Neural cell (in vitro differentiated cells): ENCODE results near the gene EFCAB12. TPM values are rescaled to one million over a fixed set of nuclear protein-coding genes. Genes with fewer than 3 reads are reported as not detected.

Experiments
- H2AFZ ChIP-seq: fragments of 200-600, 300-800 bp; sonication (generic), shearing (Covaris generic); 2 replicates; pipeline ENCODE4 v1.6.0; 2014; ENCODE audit warnings: low read depth, mild to moderate bottlenecking, antibody characterized with exemption, low read length, moderate library complexity
- H3F3A ChIP-seq: fragments of 200-600 bp; shearing (Covaris generic); 2 replicates; pipeline ENCODE4 v1.6.1; 2016; ENCODE audit warnings: mild to moderate bottlenecking, moderate library complexity, mixed read lengths, antibody characterized with exemption, low read length; ENCODE audit not compliant: insufficient read depth, poor library complexity, severe bottlenecking
- H3K27ac ChIP-seq: fragments of 200-600, 300-800 bp; sonication (generic), shearing (Covaris generic); 2 replicates; pipeline ENCODE4 v1.5.1; 2014; ENCODE audit warnings: mild to moderate bottlenecking, low read length, moderate library complexity
- H3K27me3 ChIP-seq: fragments of 300-800, 200-600 bp; sonication (generic), shearing (Covaris generic); 2 replicates; pipeline ENCODE4 v1.6.0; 2014; ENCODE audit warnings: mild to moderate bottlenecking, low read depth, low read length, moderate library complexity; ENCODE audit not compliant: insufficient read depth
- H3K36me3 ChIP-seq: fragments of 300-800, 200-600 bp; sonication (generic), shearing (Covaris generic); 2 replicates; pipeline ENCODE4 v1.5.1; 2014; ENCODE audit warnings: mild to moderate bottlenecking, antibody characterized with exemption, low read length, moderate library complexity; ENCODE audit not compliant: insufficient read depth
- H3K4me2 ChIP-seq: fragments of 300-800, 200-600 bp; sonication (generic), shearing (Covaris generic); 2 replicates; pipeline ENCODE4 v1.6.0; 2014; ENCODE audit warnings: mild to moderate bottlenecking, low read length
- H3K4me3 ChIP-seq: fragments of 300-800, 200-600 bp; sonication (generic), shearing (Covaris generic); 2 replicates; pipeline ENCODE4 v1.5.1; 2014; ENCODE audit warnings: mild to moderate bottlenecking, low read length, moderate library complexity
- H3K79me2 ChIP-seq: fragments of 200-600 bp; shearing (Covaris generic); replicated peaks from 2 replicates; pipeline ENCODE4 v1.6.0; 2014; ENCODE audit warnings: mild to moderate bottlenecking, low read length, moderate library complexity; ENCODE audit not compliant: insufficient read depth
- H3K9ac ChIP-seq: fragments of 300-800, 200-600 bp; sonication (generic), shearing (Covaris generic); 2 replicates; pipeline ENCODE4 v1.6.1; 2016; ENCODE audit warnings: mild to moderate bottlenecking, low read length, mixed read lengths
- H3K9me2 ChIP-seq: fragments of 200-600 bp; shearing (Covaris generic); 2 replicates; pipeline ENCODE4 v1.6.1; 2016; ENCODE audit warnings: mild to moderate bottlenecking, low read length, mixed read lengths; ENCODE audit not compliant: insufficient read depth
- H3K9me3 ChIP-seq: fragments of 200-600, 300-800 bp; sonication (generic), shearing (Covaris generic); 2 replicates; pipeline ENCODE4 v1.6.1; 2016; ENCODE audit warnings: mild to moderate bottlenecking, mixed run types, low read length, moderate library complexity, mixed read lengths
- H4K20me1 ChIP-seq: fragments of 200-600 bp; shearing (Covaris generic); 2 replicates; pipeline ENCODE4 v1.6.1; 2016; ENCODE audit warnings: mild to moderate bottlenecking, mixed run types; ENCODE audit not compliant: insufficient read depth
- CTCF ChIP-seq: fragments of 450-650 bp; IDR thresholded peaks from 2 replicates; pipeline ENCODE4 v1.5.1; 2014; ENCODE audit warnings: antibody characterized with exemption, mild to moderate bottlenecking, moderate library complexity; ENCODE audit not compliant: poor library complexity, severe bottlenecking
- EP300 ChIP-seq: fragments of 450-650 bp; conservative IDR thresholded peaks from 2 replicates; pipeline ENCODE4 v1.6.1; 2014; ENCODE audit warnings: antibody characterized with exemption, mild to moderate bottlenecking, moderate library complexity; ENCODE audit not compliant: poor library complexity, severe bottlenecking
- EZH2 ChIP-seq: fragments of 200-600, 300-800 bp; shearing (Covaris generic), sonication (generic); IDR thresholded peaks from 2 replicates; pipeline ENCODE4 v1.6.1; 2014; ENCODE audit warnings: antibody characterized with exemption, low read length, borderline replicate concordance, mild to moderate bottlenecking; ENCODE audit not compliant: insufficient read depth, poor library complexity, severe bottlenecking
- MXI1 ChIP-seq: fragments of 450-650 bp; conservative IDR thresholded peaks from 2 replicates; pipeline ENCODE4 v1.6.1; 2014; ENCODE audit warnings: antibody characterized with exemption, mild to moderate bottlenecking; ENCODE audit not compliant: poor library complexity, severe bottlenecking
- POLR2AphosphoS5 ChIP-seq: IDR thresholded peaks from 2 replicates; pipeline ENCODE4 v1.6.1; 2012
- RAD21 ChIP-seq: fragments of 450-650 bp; conservative IDR thresholded peaks from 2 replicates; pipeline ENCODE4 v1.6.1; 2014; ENCODE audit warnings: antibody characterized with exemption, mild to moderate bottlenecking, moderate library complexity
- REST ChIP-seq: IDR thresholded peaks from 2 replicates; pipeline ENCODE4 v1.6.1; 2012; ENCODE audit warnings: borderline replicate concordance
- SMC3 ChIP-seq: fragments of 450-650 bp; conservative IDR thresholded peaks from 2 replicates; pipeline ENCODE4 v1.6.1; 2014; ENCODE audit warnings: antibody characterized with exemption, mild to moderate bottlenecking, moderate library complexity; ENCODE audit not compliant: poor library complexity
- TAF1 ChIP-seq: IDR thresholded peaks from 2 replicates; pipeline ENCODE4 v1.6.1; 2012; ENCODE audit warnings: low read depth
- polyA plus RNA-seq: library from polyadenylated mRNA; depleted of rRNA; stranded (reverse); fragments of >200 nt; gene quantifications from 2 replicates; pipeline ENCODE4 v1.2.3, GENCODE V29; 2014

Gene EFCAB12
- polyA plus RNA-seq, 1 donor from 2014 or later: 0.32 TPM

- H4K20me1 ChIP-seq: no peaks in the 10 kb centered on the region
- TF ChIP-seq EZH2 (no peak), REST (no peak), TAF1 (no peak), RAD21 (no peak), MXI1 (no peak), CTCF (no peak), POLR2AphosphoS5 (no peak), SMC3 (no peak)
- H3K9me3 ChIP-seq: no peaks in the 10 kb centered on the region
- H3K27ac ChIP-seq: no peak overlapping the region
- no peak overlapping the region for H3K4me2 ChIP-seq
- no peak overlapping the region for H2AFZ ChIP-seq
- no peaks in the 10 kb centered on the region for H3K79me2 ChIP-seq
- no peak overlapping the region for H3K4me3 ChIP-seq
- H3K27me3 ChIP-seq: no peaks in the 10 kb centered on the region
- no peaks in the 10 kb centered on the region for H3K36me3 ChIP-seq
- H3F3A ChIP-seq: no peaks in the 10 kb centered on the region
- no peak overlapping the region for H3K9ac ChIP-seq
- no peaks in the 10 kb centered on the region for H3K9me2 ChIP-seq
Observed at GRCh38 chr3:129369711-129370110, 58.7 kb downstream of the EFCAB12 start.

GRCh38 chr3:129367821-129368220, 60.6 kb downstream of the EFCAB12 start:
- H3K4me3 ChIP-seq: no peak overlapping the region
- no peaks in the 10 kb centered on the region for H3K79me2 ChIP-seq
- no peaks in the 10 kb centered on the region for H3K9me2 ChIP-seq
- no peaks in the 10 kb centered on the region for H3K9me3 ChIP-seq
- no peak for TF ChIP-seq REST
- no peak for TF ChIP-seq RAD21
- TF ChIP-seq MXI1: no peak
- TF ChIP-seq POLR2AphosphoS5: no peak
- TF ChIP-seq TAF1: no peak
- TF ChIP-seq CTCF: no peak
- TF ChIP-seq EP300: no peak
- no peak overlapping the region for H3K27ac ChIP-seq
- no peak overlapping the region for H3K9ac ChIP-seq
- H4K20me1 ChIP-seq: no peaks in the 10 kb centered on the region
- H3K27me3 ChIP-seq: no peaks in the 10 kb centered on the region
- H3K36me3 ChIP-seq: no peaks in the 10 kb centered on the region
- H3K4me2 ChIP-seq: no peak overlapping the region
- no peak overlapping the region for H2AFZ ChIP-seq
- no peaks in the 10 kb centered on the region for H3F3A ChIP-seq
